ENCODE measurements around the gene RNF17.

The RNF17 gene

GRCh38 chr13:24870380-24870760, 106.4 kb downstream of the RNF17 start:
- TF ChIP-seq CTCF (IDR thresholded peaks at IDR 0.05), result no peak
- no peak for TF ChIP-seq ZFX (IDR thresholded peaks at IDR 0.05; ENCODE audit: borderline replicate concordance)
- H3K27ac ChIP-seq, result no peak overlapping the region

- TF ChIP-seq ZFX (IDR thresholded peaks at IDR 0.05; ENCODE audit: borderline replicate concordance), result no peak
- no peak for TF ChIP-seq CTCF (IDR thresholded peaks at IDR 0.05)
- H3K27ac ChIP-seq, result no peak overlapping the region
These were observed 111.6 kb downstream of the RNF17 start for GRCh38 chr13:24875566-24875965.

- TF ChIP-seq CTCF (IDR thresholded peaks at IDR 0.05) (no peak), ZFX (IDR thresholded peaks at IDR 0.05; ENCODE audit: borderline replicate concordance) (no peak)
- no peak overlapping the region for H3K27ac ChIP-seq
These were observed 113.6 kb downstream of the RNF17 start for GRCh38 chr13:24877531-24877930.

- no peak for TF ChIP-seq CTCF (IDR thresholded peaks at IDR 0.05)
- H3K27ac ChIP-seq, result no peak overlapping the region
These were observed 114.4 kb downstream of the RNF17 start for GRCh38 chr13:24878340-24878739.

GRCh38 chr13:24882665-24883064, 118.7 kb downstream of the RNF17 start:
- TF ChIP-seq CTCF (IDR thresholded peaks at IDR 0.05) (no peak), ZFX (IDR thresholded peaks at IDR 0.05; ENCODE audit: borderline replicate concordance) (no peak)
- no peak overlapping the region for H3K27ac ChIP-seq

GRCh38 chr13:24887759-24888158, 123.8 kb downstream of the RNF17 start:
- H3K27ac ChIP-seq, result no peak overlapping the region
- TF ChIP-seq ZFX (IDR thresholded peaks at IDR 0.05; ENCODE audit: borderline replicate concordance), result no peak
- no peak for TF ChIP-seq CTCF (IDR thresholded peaks at IDR 0.05)

- TF ChIP-seq CTCF (IDR thresholded peaks at IDR 0.05), result no peak
- no peak for TF ChIP-seq ZFX (IDR thresholded peaks at IDR 0.05; ENCODE audit: borderline replicate concordance)
- H3K27ac ChIP-seq, result no peak overlapping the region
These were observed 124.4 kb downstream of the RNF17 start for GRCh38 chr13:24888291-24888931.
